ENCODE data around the gene PHB1.
"Not testable (repeated sequence)": the region's sequence is repeated elsewhere in the genome, so short reads cannot be mapped to it uniquely, and the experiment has no call there.

PHB1 gene

DNA sequence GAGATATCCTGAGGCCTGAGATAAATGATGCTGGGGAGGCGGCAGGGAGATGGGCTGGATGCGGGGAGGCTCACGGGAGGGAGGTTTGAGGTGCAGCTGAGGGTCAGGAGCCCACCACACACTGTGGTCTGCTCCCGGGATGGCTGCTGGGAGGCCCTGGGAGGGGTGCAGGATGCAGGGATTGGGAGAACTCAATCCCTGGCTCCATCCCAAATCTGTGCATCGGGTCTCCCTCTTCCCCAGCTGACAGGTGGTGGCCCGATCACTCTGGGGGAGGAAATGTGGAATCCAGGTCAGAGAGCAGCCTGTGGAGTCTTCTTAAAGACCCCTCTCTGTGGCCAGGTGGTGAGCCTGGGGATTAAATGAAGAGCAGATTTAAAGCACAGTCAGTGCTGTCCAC, 12.0 kb downstream of the PHB1 start:
- peaks cover 5% of the 10 kb centered on the region for H3K4me1 ChIP-seq (ENCODE audit: insufficient read depth, low read length)
- H3K27me3 ChIP-seq (ENCODE audit: control insufficient read depth in 1 of 2, insufficient read depth in 2 of 2, low read length in 2 of 2) = no peaks in the 10 kb centered on the region
- no peak overlapping the region for H3K27ac ChIP-seq (ENCODE audit: low read depth, low read length)
- no peak overlapping the region for H3K9ac ChIP-seq (ENCODE audit: low read length)
- H3K9me3 ChIP-seq (ENCODE audit: low read length) = no peaks in the 10 kb centered on the region
- H3K36me3 ChIP-seq (ENCODE audit: insufficient read depth, low read length) = peaks cover 39% of the 10 kb centered on the region
- no peak overlapping the region for H3K4me3 ChIP-seq (ENCODE audit: low read depth in 1 of 2, low read length in 2 of 2)

GRCh38 chr17:49401971-49402611, 12.6 kb downstream of the PHB1 start:
- Histone ChIP-seq H3K36me3 (ENCODE audit: insufficient read depth, low read length) (peaks cover 33% of the 10 kb centered on the region), H3K27me3 (ENCODE audit: control insufficient read depth in 1 of 2, insufficient read depth in 2 of 2, low read length in 2 of 2) (no peaks in the 10 kb centered on the region), H3K9me3 (ENCODE audit: low read length) (no peaks in the 10 kb centered on the region), H3K27ac (ENCODE audit: low read depth, low read length) (no peak overlapping the region), H3K4me1 (ENCODE audit: insufficient read depth, low read length) (peaks cover 5% of the 10 kb centered on the region), H3K4me3 (ENCODE audit: low read depth in 1 of 2, low read length in 2 of 2) (no peak overlapping the region), H3K9ac (ENCODE audit: low read length) (no peak overlapping the region)

- Histone ChIP-seq H3K9me3 (ENCODE audit: low read length) (no peaks in the 10 kb centered on the region), H3K27me3 (ENCODE audit: control insufficient read depth in 1 of 2, insufficient read depth in 2 of 2, low read length in 2 of 2) (no peaks in the 10 kb centered on the region), H3K27ac (ENCODE audit: low read depth, low read length) (no peak overlapping the region), H3K4me1 (ENCODE audit: insufficient read depth, low read length) (peaks cover 5% of the 10 kb centered on the region), H3K4me3 (ENCODE audit: low read depth in 1 of 2, low read length in 2 of 2) (no peak overlapping the region), H3K36me3 (ENCODE audit: insufficient read depth, low read length) (peaks cover 14% of the 10 kb centered on the region), H3K9ac (ENCODE audit: low read length) (no peak overlapping the region)
Observed at GRCh38 chr17:49399995-49400394, 14.7 kb downstream of the PHB1 start.

DNA sequence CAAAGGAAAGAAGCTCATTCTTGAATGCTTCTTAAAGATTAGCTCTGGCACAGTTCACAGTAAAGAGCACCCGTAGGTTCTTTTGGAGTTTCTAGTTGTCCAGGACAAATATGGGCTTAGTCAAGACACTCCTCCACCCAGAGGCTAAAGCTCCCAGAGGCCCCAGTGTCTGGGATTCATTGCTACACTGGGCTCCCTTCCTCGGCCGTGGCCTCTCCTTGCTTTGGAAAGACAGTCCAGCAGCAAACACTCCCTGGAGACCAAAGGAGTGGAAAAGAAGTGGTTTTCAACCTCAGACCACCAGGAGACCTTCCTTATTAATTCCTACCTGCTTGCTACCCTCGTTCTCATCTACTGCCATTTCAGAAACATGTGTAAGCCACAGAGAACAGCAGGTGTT, 17.1 kb downstream of the PHB1 start:
- H3K27ac ChIP-seq (ENCODE audit: low read depth, low read length) = no peak overlapping the region
- H3K9me3 ChIP-seq (ENCODE audit: low read length) = no peaks in the 10 kb centered on the region
- H3K4me3 ChIP-seq (ENCODE audit: low read depth in 1 of 2, low read length in 2 of 2) = no peak overlapping the region

DNA sequence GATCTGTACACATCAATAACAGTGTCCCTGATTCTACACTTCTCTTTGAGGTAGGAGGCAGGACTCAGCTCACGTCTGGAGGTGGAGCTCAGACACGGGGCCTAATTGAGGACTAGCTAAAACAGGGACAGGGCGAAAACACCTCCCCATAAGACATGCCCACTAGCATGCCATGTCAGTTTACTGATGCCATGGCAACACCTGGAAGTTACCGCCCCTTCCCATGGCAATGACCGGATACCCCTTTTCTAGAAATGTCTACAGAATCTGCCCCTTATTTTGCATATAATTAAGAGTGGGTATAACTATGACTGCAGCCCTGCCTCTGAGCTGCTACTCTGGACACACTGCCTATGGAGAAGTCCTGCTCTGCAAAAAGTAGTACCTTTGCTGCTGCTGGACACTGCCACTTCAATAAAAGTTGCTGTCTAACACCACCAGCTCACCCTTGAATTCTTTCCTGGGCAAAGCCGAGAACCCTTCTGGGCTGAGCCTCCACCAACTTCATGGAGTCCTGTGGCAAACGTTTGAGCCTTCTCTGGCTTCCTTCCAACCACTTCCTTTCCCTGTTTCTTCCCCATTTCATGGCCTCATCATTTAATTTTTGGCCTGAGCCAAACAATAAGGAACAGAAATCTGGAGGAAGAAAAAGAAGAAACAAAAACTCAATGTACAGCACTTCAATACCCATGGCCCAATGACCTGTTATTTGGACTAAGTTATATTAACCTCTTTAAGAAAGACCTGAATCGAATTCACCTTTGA, 21.0 kb downstream of the PHB1 start:
- H3K4me1 ChIP-seq (ENCODE audit: insufficient read depth, low read length) = peaks cover 25% of the 10 kb centered on the region
- no peak overlapping the region for H3K27ac ChIP-seq (ENCODE audit: low read depth, low read length)
- no peak overlapping the region for H3K4me3 ChIP-seq (ENCODE audit: low read depth in 1 of 2, low read length in 2 of 2)
- no peak overlapping the region for H3K9ac ChIP-seq (ENCODE audit: low read length)
- no peaks in the 10 kb centered on the region for H3K9me3 ChIP-seq (ENCODE audit: low read length)
- no peaks in the 10 kb centered on the region for H3K27me3 ChIP-seq (ENCODE audit: control insufficient read depth in 1 of 2, insufficient read depth in 2 of 2, low read length in 2 of 2)
- H3K36me3 ChIP-seq (ENCODE audit: insufficient read depth, low read length) = no peaks in the 10 kb centered on the region

More for the DNA sequence above, 17.1 kb downstream of the PHB1 start:
- Histone ChIP-seq H3K9ac (ENCODE audit: low read length) (no peak overlapping the region), H3K4me1 (ENCODE audit: insufficient read depth, low read length) (peaks cover 19% of the 10 kb centered on the region), H3K36me3 (ENCODE audit: insufficient read depth, low read length) (no peaks in the 10 kb centered on the region), H3K27me3 (ENCODE audit: control insufficient read depth in 1 of 2, insufficient read depth in 2 of 2, low read length in 2 of 2) (no peaks in the 10 kb centered on the region)

GRCh38 chr17:49390548-49391324, 23.9 kb downstream of the PHB1 start:
- Histone ChIP-seq H3K27ac (ENCODE audit: low read depth, low read length) (peak overlapping the region; percentile 55), H3K27me3 (ENCODE audit: control insufficient read depth in 1 of 2, insufficient read depth in 2 of 2, low read length in 2 of 2) (no peaks in the 10 kb centered on the region), H3K4me1 (ENCODE audit: insufficient read depth, low read length) (peaks cover 30% of the 10 kb centered on the region), H3K9me3 (ENCODE audit: low read length) (no peaks in the 10 kb centered on the region), H3K9ac (ENCODE audit: low read length) (no peak overlapping the region), H3K36me3 (ENCODE audit: insufficient read depth, low read length) (no peaks in the 10 kb centered on the region), H3K4me3 (ENCODE audit: low read depth in 1 of 2, low read length in 2 of 2) (no peak overlapping the region)

DNA sequence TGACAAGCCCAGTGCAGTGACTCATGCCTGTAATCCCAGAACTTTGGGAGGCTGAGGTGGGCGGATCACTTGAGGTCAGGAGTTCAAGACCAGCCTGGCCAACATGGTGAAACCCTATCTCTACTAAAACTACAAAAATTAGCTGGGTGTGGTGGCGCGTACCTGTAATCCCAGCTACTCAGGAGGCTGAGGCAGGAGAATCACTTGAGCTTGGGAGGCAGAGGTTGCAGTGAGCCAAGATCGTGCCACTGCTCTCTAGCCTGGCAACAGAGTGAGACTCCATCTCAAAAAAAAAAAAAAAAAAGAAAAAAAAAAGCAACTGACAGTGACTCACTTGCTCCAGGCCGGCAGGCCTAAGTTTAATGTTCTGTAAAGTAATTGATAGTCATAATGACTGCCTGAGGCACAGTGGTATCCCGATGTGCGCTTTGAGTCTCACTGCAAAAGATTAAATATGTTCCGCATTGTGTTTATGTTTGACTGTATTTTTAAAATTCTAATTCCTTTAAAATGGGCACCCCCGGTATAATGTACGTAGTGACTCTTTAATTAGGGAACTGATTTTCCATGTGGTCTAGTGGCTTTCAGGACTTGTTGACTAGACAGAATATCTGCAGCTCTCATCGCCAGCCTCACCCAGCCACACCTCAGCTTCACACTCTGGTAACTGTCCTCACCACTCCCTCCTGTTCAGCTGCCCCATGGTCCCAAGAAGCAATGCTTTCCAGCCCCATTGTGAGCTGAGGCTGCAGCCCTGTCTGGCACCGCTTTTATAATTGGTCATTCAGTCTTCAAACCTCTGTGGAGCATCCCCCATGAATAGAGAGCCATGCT, 25.0 kb downstream of the PHB1 start:
- H3K27ac ChIP-seq (ENCODE audit: low read depth, low read length); H3K9ac ChIP-seq (ENCODE audit: low read length); H3K4me3 ChIP-seq (ENCODE audit: low read depth in 1 of 2, low read length in 2 of 2); H3K9me3 ChIP-seq (ENCODE audit: low read length); H3K36me3 ChIP-seq (ENCODE audit: insufficient read depth, low read length); H3K27me3 ChIP-seq (ENCODE audit: control insufficient read depth in 1 of 2, insufficient read depth in 2 of 2, low read length in 2 of 2): not testable (repeated sequence)
- peaks cover 34% of the 10 kb centered on the region for H3K4me1 ChIP-seq (ENCODE audit: insufficient read depth, low read length)

DNA sequence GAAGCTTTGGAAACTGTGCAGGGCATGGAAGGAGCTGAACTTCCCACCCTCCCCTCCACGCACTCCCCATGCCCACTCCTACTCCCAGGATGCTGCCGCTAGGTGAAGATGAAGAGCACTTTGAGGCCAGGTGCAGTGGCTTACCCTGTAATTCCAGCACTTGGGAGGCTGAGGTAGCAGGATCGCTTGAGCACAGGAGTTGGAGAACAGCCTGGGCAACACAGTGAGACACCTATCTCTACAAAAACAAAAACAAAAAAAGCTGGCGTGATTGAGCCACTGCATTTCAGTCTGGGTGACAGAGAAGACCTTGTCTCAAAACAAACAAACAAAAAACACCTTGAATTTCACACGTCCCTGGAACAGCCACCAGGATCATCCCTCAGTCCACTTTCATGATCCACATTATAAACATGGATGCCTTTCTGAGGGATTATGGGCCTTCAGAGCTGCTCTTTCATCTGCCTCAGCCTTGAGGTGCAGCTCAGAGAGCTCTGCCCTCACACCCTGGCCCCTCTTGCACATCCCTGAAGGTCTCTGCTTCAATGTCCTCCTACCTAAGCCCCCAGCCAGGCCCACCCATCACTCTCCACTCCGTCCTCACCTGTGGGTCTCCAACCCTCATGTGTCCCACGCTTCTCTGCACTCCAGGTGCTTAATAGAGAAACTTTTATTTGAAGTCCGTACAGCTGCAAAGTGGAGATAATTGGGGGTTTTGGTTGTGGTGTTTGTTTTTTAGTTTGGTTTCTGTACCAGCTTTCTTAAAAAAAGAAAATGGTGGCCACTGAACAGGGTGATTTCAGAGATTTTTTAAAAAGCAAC, 25.8 kb downstream of the PHB1 start:
- no peak overlapping the region for H3K27ac ChIP-seq (ENCODE audit: low read depth, low read length)
- H3K9ac ChIP-seq (ENCODE audit: low read length) = no peak overlapping the region
- peaks cover 27% of the 10 kb centered on the region for H3K4me1 ChIP-seq (ENCODE audit: insufficient read depth, low read length)
- no peaks in the 10 kb centered on the region for H3K27me3 ChIP-seq (ENCODE audit: control insufficient read depth in 1 of 2, insufficient read depth in 2 of 2, low read length in 2 of 2)
- H3K4me3 ChIP-seq (ENCODE audit: low read depth in 1 of 2, low read length in 2 of 2) = no peak overlapping the region
- no peaks in the 10 kb centered on the region for H3K9me3 ChIP-seq (ENCODE audit: low read length)
- H3K36me3 ChIP-seq (ENCODE audit: insufficient read depth, low read length) = no peaks in the 10 kb centered on the region

- Histone ChIP-seq H3K27ac (ENCODE audit: low read depth, low read length) (no peak overlapping the region), H3K27me3 (ENCODE audit: control insufficient read depth in 1 of 2, insufficient read depth in 2 of 2, low read length in 2 of 2) (no peaks in the 10 kb centered on the region), H3K9me3 (ENCODE audit: low read length) (no peaks in the 10 kb centered on the region), H3K9ac (ENCODE audit: low read length) (no peak overlapping the region), H3K4me3 (ENCODE audit: low read depth in 1 of 2, low read length in 2 of 2) (no peak overlapping the region), H3K4me1 (ENCODE audit: insufficient read depth, low read length) (peaks cover 28% of the 10 kb centered on the region), H3K36me3 (ENCODE audit: insufficient read depth, low read length) (no peaks in the 10 kb centered on the region)
Observed at GRCh38 chr17:49388290-49388640, 26.4 kb downstream of the PHB1 start.

DNA sequence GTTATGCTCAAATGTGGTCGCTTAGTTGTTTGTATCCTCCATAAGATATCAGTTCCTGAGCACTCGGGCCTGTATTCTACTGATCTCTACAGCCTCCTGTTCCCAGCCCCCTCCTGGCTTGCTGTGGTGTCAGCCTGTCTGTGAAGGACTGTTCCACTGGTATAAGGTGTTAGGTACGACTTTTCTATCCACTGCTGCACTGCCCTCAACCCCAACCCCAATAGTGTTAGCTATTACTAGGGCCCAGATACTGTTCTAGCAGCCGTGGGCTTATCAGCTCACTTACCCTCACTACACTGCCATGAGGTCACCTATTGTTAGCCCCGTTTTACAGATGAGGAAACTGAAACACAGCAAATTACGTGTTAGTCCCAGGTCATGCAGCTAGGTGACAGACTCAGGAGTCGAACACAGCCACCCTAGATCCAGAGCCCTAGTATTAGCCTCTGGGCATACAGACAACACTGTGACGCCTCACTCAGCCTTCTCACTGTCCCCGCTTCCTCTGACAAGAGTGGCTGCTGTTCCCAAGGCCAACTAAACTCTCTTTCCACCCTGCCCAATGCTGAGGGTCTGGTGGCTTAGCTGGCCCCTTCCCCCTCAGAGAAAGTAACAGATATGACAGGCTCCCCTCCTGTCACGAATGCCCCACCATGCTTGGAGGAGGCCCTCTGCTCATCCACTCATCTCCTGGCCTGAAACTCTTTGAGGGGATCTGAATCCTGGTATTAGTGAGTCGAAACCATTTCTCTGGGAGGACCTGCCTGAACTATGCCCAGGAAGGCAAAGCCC, 27.0 kb downstream of the PHB1 start:
- Histone ChIP-seq H3K9me3 (ENCODE audit: low read length) (no peaks in the 10 kb centered on the region), H3K4me3 (ENCODE audit: low read depth in 1 of 2, low read length in 2 of 2) (no peak overlapping the region), H3K36me3 (ENCODE audit: insufficient read depth, low read length) (no peaks in the 10 kb centered on the region), H3K9ac (ENCODE audit: low read length) (no peak overlapping the region), H3K27ac (ENCODE audit: low read depth, low read length) (no peak overlapping the region), H3K27me3 (ENCODE audit: control insufficient read depth in 1 of 2, insufficient read depth in 2 of 2, low read length in 2 of 2) (no peaks in the 10 kb centered on the region), H3K4me1 (ENCODE audit: insufficient read depth, low read length) (peaks cover 34% of the 10 kb centered on the region)

All from muscle layer of colon (tissue), 2 donors.